ENCODE results near the gene ELSPBP1. TPM values are rescaled to one million over a fixed set of nuclear protein-coding genes. Genes with fewer than 3 reads are reported as not detected.
"Not testable (repeated sequence)": the region's sequence is repeated elsewhere in the genome, so short reads cannot be mapped to it uniquely, and the experiment has no call there.

ELSPBP1 gene
- total RNA-seq, 1 donor from 2014 or later = not detected

DNA sequence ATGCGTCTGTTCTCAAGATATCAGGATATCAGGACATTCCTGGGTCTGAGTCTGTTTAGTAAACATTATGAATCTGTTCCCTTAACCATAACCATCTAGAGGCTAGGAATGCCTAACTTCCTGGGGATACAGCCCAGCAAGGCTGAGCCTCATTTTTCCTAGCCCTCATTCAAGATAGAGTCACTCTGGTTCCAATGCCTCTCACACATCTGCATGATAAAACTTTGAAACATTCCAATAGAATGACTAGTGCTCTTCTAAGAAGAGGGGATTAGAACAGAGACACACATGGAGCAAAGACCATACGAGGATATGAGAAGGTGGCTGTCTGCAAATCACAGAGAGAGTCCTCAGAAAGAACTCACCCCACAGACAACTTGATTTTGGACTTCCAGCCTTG, 70.1 kb downstream of the ELSPBP1 start:
- no peaks in the 10 kb centered on the region for H3K36me3 Mint-ChIP-seq (ENCODE audit: low read depth, unreplicated experiment)
- H3K4me1 Mint-ChIP-seq (ENCODE audit: unreplicated experiment) = no peaks in the 10 kb centered on the region
- TF ChIP-seq, protein P1, sequence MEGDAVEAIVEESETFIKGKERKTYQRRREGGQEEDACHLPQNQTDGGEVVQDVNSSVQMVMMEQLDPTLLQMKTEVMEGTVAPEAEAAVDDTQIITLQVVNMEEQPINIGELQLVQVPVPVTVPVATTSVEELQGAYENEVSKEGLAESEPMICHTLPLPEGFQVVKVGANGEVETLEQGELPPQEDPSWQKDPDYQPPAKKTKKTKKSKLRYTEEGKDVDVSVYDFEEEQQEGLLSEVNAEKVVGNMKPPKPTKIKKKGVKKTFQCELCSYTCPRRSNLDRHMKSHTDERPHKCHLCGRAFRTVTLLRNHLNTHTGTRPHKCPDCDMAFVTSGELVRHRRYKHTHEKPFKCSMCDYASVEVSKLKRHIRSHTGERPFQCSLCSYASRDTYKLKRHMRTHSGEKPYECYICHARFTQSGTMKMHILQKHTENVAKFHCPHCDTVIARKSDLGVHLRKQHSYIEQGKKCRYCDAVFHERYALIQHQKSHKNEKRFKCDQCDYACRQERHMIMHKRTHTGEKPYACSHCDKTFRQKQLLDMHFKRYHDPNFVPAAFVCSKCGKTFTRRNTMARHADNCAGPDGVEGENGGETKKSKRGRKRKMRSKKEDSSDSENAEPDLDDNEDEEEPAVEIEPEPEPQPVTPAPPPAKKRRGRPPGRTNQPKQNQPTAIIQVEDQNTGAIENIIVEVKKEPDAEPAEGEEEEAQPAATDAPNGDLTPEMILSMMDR (IDR thresholded peaks at IDR 0.05; ENCODE audit: unreplicated experiment) = no peak
- no peak overlapping the region for H3K27ac Mint-ChIP-seq (ENCODE audit: unreplicated experiment)
- H3K9me3 Mint-ChIP-seq (ENCODE audit: unreplicated experiment) = no peaks in the 10 kb centered on the region
- peaks cover 6% of the 10 kb centered on the region for H3K27me3 Mint-ChIP-seq (ENCODE audit: unreplicated experiment)
- DNase-seq (ENCODE audit: low spot score) = no peak
- no peak overlapping the region for H3K4me3 Mint-ChIP-seq (ENCODE audit: unreplicated experiment)

- DNase-seq (ENCODE audit: low spot score) = peak; percentile 5
- Mint-ChIP-seq H3K27ac (ENCODE audit: unreplicated experiment) (no peak overlapping the region), H3K4me1 (ENCODE audit: unreplicated experiment) (no peaks in the 10 kb centered on the region), H3K9me3 (ENCODE audit: unreplicated experiment) (no peaks in the 10 kb centered on the region), H3K36me3 (ENCODE audit: low read depth, unreplicated experiment) (no peaks in the 10 kb centered on the region), H3K4me3 (ENCODE audit: unreplicated experiment) (no peak overlapping the region), H3K27me3 (ENCODE audit: unreplicated experiment) (peaks cover 5% of the 10 kb centered on the region)
- TF ChIP-seq, protein P1 (IDR thresholded peaks at IDR 0.05; ENCODE audit: unreplicated experiment) = no peak
These were observed 75.0 kb downstream of the ELSPBP1 start for GRCh38 chr19:48069435-48069834.

- H3K36me3 Mint-ChIP-seq (ENCODE audit: low read depth, unreplicated experiment); H3K27me3 Mint-ChIP-seq (ENCODE audit: unreplicated experiment); DNase-seq (ENCODE audit: low spot score); H3K27ac Mint-ChIP-seq (ENCODE audit: unreplicated experiment); H3K4me1 Mint-ChIP-seq (ENCODE audit: unreplicated experiment); H3K9me3 Mint-ChIP-seq (ENCODE audit: unreplicated experiment); H3K4me3 Mint-ChIP-seq (ENCODE audit: unreplicated experiment): not testable (repeated sequence)
These were observed 75.8 kb downstream of the ELSPBP1 start for GRCh38 chr19:48070177-48070769.

Other genes with a start within 250 kb of the ELSPBP1 start
- 324 TPM for gene NOP53, start 249.1 kb upstream of the ELSPBP1 start, total RNA-seq (ENCODE audit: unreplicated experiment)
- gene SELENOW, start 215.9 kb upstream of the ELSPBP1 start, total RNA-seq (ENCODE audit: unreplicated experiment) = 791 TPM
- gene TPRX1, start 190.1 kb upstream of the ELSPBP1 start, total RNA-seq (ENCODE audit: unreplicated experiment) = not detected
- gene CRX, start 172.7 kb upstream of the ELSPBP1 start, total RNA-seq (ENCODE audit: unreplicated experiment) = not detected
- not detected for gene TPRX2, start 135.4 kb upstream of the ELSPBP1 start, total RNA-seq (ENCODE audit: unreplicated experiment)
- not detected for gene SULT2A1, start 108.3 kb upstream of the ELSPBP1 start, total RNA-seq (ENCODE audit: unreplicated experiment)
- not detected for gene BSPH1, start 2.5 kb upstream of the ELSPBP1 start, total RNA-seq (ENCODE audit: unreplicated experiment)
- not detected for gene CABP5, start 49.4 kb downstream of the ELSPBP1 start, total RNA-seq (ENCODE audit: unreplicated experiment)
- 1.1 TPM for gene PLA2G4C, start 116.2 kb downstream of the ELSPBP1 start, total RNA-seq (ENCODE audit: unreplicated experiment)
- gene LIG1, start 175.7 kb downstream of the ELSPBP1 start, total RNA-seq (ENCODE audit: unreplicated experiment) = 51.5 TPM
- gene ZSWIM9, start 176.0 kb downstream of the ELSPBP1 start, total RNA-seq (ENCODE audit: unreplicated experiment) = 8.8 TPM